SK-N-SH treated with all-trans-retinoic acid at 6 μM for 48 hours (cell line): ENCODE measurements around the gene DRC7.

Source experiments
- CSDC2 ChIP-seq: fragments of 250-450 bp; sonication (Bioruptor Pico); IDR thresholded peaks from 2 replicates; pipeline ENCODE4 v1.5.0; 2020; ENCODE audit warnings: mild to moderate bottlenecking, moderate library complexity
- ISL1 ChIP-seq: fragments of 250-450 bp; sonication (Bioruptor Pico); IDR thresholded peaks from 2 replicates; pipeline ENCODE4 v2.1.2; 2022; ENCODE audit warnings: mild to moderate bottlenecking, moderate library complexity
- PPARA ChIP-seq: fragments of 250-450 bp; sonication (Bioruptor Pico); IDR thresholded peaks from 2 replicates; pipeline ENCODE4 v1.5.0; 2020; ENCODE audit warnings: mild to moderate bottlenecking, borderline replicate concordance
- TOX ChIP-seq: fragments of 250-450 bp; sonication (Bioruptor Pico); IDR thresholded peaks from 2 replicates; pipeline ENCODE4 v1.8.0; 2021; ENCODE audit warnings: mild to moderate bottlenecking, moderate library complexity, borderline replicate concordance
- ZFP30 ChIP-seq: fragments of 450-650 bp; formaldehyde crosslinking; IDR thresholded peaks from 2 replicates; pipeline ENCODE4 v1.5.0; 2022; ENCODE audit warnings: mild to moderate bottlenecking, moderate library complexity
- ZNF565 ChIP-seq: fragments of 450-650 bp; formaldehyde crosslinking; conservative IDR thresholded peaks from 2 replicates; pipeline ENCODE4 v1.5.0; 2020; ENCODE audit warnings: low read depth, mild to moderate bottlenecking, moderate library complexity
- TF ChIP-seq, protein P1 (sequence below): fragments of 250-450 bp; sonication (Bioruptor Pico); IDR thresholded peaks from 2 replicates; pipeline ENCODE4 v1.5.1; 2020; ENCODE audit warnings: low read depth, mild to moderate bottlenecking, moderate library complexity
- TF ChIP-seq, protein P2 (sequence below): fragments of 250-450 bp; sonication (Bioruptor Pico); IDR thresholded peaks from 2 replicates; pipeline ENCODE4 v1.8.0; 2020; ENCODE audit warnings: mild to moderate bottlenecking, moderate library complexity, borderline replicate concordance

DNA sequence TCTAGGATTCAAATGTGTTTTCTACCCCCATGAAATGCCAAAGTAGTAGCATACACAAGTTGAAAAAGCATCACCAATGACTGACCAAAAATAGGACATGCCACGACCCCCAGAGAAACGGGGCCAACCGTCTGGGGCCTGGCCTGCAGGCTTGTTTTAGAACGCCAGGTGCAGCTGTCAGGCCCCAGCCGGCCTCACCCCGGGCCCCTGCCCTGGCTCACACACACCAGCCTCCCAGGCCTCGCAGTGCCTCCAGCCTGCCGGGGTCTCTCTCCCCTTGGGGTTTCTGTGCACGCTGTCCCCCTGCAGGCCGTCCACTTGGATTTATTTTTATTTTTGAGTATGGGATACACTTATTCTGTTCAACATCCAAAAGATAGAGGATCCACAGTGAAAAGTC is 48.9 kb downstream of the DRC7 start:
- TF ChIP-seq, protein P1, sequence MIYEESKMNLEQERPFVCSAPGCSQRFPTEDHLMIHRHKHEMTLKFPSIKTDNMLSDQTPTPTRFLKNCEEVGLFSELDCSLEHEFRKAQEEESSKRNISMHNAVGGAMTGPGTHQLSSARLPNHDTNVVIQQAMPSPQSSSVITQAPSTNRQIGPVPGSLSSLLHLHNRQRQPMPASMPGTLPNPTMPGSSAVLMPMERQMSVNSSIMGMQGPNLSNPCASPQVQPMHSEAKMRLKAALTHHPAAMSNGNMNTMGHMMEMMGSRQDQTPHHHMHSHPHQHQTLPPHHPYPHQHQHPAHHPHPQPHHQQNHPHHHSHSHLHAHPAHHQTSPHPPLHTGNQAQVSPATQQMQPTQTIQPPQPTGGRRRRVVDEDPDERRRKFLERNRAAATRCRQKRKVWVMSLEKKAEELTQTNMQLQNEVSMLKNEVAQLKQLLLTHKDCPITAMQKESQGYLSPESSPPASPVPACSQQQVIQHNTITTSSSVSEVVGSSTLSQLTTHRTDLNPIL (CRISPR knock-in tag): no peak
- TF ChIP-seq TOX (CRISPR knock-in tag) (no peak), CSDC2 (CRISPR knock-in tag) (no peak), PPARA (CRISPR knock-in tag) (no peak), ISL1 (CRISPR knock-in tag) (no peak), ZNF565 (no peak), ZFP30 (CRISPR knock-in tag) (no peak)
- TF ChIP-seq, protein P2, sequence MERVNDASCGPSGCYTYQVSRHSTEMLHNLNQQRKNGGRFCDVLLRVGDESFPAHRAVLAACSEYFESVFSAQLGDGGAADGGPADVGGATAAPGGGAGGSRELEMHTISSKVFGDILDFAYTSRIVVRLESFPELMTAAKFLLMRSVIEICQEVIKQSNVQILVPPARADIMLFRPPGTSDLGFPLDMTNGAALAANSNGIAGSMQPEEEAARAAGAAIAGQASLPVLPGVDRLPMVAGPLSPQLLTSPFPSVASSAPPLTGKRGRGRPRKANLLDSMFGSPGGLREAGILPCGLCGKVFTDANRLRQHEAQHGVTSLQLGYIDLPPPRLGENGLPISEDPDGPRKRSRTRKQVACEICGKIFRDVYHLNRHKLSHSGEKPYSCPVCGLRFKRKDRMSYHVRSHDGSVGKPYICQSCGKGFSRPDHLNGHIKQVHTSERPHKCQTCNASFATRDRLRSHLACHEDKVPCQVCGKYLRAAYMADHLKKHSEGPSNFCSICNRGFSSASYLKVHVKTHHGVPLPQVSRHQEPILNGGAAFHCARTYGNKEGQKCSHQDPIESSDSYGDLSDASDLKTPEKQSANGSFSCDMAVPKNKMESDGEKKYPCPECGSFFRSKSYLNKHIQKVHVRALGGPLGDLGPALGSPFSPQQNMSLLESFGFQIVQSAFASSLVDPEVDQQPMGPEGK: no peak
